DMS153 (cell line): ENCODE data around the gene LEF1.

Experiments
- DNase-seq: peaks from one replicate; lab custom pipeline; 2025; lab: John Stamatoyannopoulos, UW

The LEF1 gene

DNA sequence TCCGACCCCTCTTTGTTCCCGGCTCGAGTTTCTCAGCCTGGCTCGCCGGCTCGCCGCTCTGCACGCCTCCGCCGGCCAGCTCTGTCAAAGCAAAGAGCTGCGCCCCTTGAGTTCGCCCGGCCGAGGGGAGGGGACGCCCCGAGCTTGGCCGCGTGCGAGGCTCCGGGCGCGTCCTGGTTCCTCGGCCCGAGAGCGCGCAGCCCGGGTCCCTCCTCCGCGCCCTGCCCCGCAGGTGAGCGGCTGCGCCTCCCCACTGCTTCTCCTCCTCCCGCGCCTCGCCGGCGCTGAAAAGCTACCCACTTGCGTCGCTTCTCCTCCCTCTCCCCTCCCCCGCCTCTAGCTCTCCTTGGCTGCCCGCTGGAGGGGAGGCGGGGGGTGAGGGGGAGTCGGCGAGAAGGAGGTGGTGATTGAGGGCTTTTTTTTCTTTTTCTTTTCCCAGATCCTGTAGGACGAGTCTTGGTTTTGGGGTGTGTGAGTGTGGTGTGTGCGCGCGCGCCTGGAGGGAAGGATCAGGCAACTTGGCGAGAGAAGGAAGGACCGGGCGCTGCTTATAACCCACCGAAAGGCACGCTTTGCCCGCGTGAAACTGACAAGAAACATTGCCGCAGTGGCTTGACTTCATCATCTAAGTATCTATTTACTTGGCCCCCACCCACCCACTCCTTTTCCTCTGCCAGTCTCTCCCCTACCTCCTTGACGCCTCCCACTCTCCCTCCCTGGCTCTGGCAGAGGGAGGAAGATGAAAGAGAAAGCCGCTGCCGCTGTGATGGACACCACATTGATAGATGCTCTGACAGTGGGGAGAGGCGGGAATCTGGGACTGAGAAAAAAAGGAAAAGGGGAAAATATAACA is at the start of gene LEF1:
TSS of gene LEF1 (minus strand) at position 262 of the 853 bp plus-strand sequence. CDS start 1,165 bp downstream, outside the sequence.
- DNase-seq = peak; percentile 52

GRCh38 chr4:108216510-108216909 is 47.8 kb upstream of the LEF1 start:
- no peak for DNase-seq

GRCh38 chr4:108215055-108215454 is 46.3 kb upstream of the LEF1 start:
- DNase-seq = no peak

GRCh38 chr4:108213723-108214122 is 45.0 kb upstream of the LEF1 start:
- no peak for DNase-seq

DNA sequence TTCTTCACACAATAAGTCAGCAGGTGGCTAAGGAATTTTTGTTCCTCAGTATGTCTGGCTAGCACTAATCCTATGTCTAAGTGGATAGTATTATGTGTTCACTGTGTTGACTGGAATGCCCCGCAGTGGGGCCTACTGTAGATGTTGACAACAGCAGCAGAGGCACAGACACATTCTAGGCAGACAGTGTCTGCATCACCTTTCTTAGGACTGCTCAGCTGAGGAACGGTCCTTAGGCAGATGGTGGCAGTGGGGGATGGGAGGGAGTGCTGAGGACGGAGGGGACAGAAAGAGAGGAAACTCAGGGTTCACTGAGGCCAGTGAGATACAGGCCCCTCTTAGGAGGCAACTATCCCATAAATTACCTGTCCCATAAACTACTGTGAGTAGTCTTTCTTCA is 44.6 kb upstream of the LEF1 start:
- no peak for DNase-seq

DNA sequence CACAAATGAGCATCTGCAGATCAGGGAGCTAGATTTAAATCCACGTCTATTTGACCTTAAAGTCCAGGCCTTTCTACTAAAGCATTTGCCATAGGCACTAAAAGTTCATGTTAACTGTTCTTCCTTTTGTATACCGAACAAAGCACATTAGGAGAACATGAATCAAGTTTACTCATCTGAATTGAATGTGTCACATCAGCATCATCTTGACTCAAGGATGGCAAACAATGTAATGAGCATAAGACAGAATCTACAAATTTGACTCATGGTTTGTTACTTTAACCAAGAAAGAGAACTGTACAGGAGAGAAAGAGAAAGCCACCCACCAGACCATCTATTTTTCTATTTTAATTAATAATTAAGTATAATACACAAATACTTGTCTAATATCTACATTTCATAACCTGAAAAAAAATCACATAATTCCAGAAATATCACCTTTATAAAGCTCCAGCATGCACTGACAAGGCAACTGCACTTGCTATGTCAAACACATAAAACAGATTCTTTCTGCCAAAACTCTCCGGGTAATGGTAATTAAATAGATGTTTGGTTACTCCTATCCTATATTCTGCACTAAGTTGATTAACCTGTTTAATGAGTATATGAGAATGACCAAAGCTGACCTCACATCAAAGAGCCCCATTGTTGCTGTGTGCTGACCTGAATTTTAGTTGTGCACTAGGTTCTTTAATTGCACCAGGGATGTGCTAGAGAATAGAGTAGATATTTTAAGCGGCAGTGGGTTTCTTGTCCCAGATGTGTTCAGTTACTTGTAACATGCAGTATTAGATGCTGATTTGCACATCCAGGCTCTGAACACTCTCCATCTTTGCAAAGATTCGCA is 42.5 kb upstream of the LEF1 start:
- DNase-seq = no peak

DNA sequence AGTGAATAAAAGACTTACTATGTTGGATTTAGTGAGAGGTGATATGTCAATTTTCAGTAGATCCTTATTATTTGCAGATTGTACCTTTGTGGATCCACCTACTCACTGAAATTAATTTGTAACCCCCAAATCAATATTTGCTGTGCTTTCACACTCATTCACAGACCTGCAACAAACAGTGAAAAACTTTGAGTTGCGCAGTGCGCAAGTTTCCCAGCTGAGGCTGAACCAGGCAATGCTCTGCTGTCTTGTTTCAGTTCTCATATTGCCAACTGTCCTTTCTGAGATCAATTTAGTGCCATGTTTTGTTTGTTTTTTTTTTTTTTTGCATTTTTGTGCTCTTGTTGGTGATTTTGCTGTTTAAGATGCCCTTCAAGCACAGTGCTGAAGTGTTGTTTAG is 40.8 kb upstream of the LEF1 start:
- DNase-seq = no peak

GRCh38 chr4:108205859-108206258 is 37.1 kb upstream of the LEF1 start:
- no peak for DNase-seq

GRCh38 chr4:108204518-108204917 is 35.8 kb upstream of the LEF1 start:
- no peak for DNase-seq

GRCh38 chr4:108203377-108203776 is 34.6 kb upstream of the LEF1 start:
- DNase-seq = no peak

DNA sequence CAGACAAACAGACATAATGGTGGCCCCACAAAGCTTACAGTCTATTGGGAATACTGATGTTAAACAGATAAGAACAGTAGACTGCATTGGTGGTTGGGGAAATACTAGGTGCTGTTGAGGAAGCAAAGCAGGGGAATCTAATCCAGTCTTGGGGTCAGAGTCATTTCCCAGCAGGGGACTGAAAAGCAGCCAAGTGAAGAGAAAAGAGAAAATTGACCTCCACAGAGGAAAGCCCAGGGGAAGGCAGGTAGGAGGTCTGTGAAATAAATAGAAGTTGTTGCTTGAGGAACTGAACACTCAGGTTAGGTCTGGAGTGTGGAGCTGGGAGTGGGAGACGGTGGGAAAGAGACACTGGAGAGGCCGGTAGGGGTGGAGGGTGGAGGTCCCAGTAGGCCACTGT is 33.0 kb upstream of the LEF1 start:
- DNase-seq = no peak

DNA sequence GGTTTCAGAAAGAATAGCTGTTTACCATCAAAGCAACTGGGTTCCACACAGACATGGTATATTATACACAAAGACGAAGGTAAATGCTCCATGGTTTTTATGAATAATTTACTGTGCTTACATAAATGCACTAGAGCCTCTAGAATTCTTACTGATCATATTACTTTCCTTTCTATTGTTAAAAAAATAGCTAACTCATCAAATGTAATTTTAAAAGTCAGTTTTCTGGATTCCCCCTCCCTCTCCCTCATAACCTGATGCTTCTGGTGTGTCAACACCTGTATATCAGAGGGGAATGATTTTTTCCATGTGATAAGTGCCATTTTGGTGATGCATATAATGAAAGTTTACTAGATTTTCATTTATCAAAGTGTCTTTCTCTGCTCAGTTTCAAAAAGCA is 31.1 kb upstream of the LEF1 start:
- DNase-seq = no peak

DNA sequence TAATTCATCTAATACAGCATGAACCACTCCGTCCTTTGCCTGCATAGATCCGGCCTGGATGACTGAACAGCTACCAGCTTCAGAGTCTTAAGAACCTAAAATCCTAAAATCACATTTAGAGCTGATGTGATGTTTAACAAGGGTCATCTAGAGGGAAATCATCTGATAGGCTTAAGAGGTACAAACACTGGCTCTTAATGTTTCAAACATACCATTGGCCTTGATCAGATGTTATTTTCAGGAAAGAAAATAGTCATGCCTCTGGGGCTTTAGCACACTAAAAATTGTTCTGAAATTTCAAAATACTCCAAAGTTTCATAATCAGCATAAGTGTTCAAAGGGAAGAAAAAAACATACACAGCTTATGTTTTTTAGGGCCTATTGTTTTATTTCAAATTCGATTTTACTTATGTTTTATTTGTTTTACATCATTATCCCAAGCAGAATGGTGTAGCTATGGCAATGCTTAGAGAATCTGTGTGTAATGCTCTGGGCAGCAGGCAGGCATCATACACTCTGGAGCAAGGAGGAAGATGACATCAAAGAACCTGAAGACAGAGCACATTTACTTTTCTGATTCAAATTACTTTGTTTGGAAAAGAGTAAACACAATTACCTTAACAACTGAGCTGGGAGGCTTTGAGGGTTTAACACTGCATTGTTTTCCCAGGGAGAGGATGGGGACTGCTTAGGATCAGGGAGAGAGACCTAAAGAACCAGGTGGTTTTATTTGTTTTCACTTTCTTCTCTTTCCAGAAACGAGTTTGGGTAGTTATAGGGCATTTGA is 25.3 kb upstream of the LEF1 start:
- no peak for DNase-seq

- no peak for DNase-seq
These were observed 24.2 kb upstream of the LEF1 start for GRCh38 chr4:108192935-108193334.

- peak; percentile 90 for DNase-seq
These were observed 23.3 kb upstream of the LEF1 start for GRCh38 chr4:108192056-108192455.

DNA sequence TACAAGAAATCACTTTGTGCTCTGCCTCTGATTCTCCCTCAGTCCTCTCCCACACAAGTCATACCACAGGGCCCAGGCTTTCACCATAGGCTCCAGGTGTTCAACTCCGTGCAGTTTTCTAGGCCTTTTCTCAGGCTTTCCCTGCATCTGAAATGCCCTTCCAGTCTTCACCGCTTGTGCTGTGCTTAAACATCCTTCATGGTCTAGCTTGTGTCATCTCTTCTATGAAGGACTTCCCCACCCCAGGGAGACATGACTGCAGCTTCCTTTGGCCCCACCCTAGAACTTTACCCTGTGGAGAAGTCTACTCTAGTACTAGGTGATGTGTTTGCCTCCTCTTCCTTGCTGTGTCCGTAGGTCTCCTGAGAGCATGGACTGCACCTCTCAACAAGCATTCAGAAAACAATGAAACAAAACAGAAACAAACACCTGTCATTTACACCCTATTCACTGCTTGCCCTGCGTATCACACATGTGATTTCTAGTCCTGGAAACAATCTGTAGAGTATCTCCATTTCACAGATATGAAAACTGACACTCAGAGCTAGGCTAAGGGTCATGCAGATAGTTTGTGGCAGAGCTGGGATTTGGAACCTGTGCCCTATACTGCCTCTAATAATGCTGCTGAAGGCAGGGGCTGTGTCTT is 22.7 kb upstream of the LEF1 start:
- DNase-seq = no peak

DNA sequence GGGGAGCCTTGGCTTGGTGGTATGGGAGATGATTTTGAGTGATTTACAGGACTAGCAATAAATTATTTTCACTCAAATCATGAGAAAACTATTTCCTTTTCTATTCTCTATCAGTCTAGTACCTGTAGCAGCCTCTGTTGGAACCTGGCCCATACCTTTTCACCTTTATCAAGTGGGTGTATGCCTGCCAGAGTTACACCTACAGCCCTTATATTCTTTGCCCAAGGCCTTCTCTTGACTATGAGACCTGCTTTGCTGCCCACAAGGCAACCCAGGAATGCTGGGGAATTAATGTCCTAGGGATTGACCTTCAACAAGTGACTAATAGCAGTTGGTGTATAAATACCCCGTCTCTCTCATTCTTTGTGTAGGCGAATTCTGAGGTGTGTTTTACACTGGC is 20.0 kb upstream of the LEF1 start:
- no peak for DNase-seq

DNA sequence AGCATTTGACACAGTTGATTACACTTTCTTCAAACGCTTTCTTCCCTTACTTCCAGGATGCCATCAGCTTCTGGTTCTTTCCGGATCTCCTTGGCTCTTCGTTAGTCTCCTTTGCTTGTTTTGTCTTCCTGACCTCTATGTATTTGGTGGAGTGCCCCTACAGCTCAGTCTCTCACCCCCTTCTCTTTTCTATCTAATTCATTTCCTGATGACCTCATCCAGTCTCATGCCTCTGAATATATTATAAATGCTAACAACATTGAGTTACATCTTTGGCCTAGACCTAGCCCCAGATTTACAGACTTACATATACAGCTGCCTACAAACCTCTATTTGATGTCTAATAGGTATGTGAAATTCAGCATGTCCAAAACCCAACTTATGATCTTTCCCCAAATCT is 16.5 kb upstream of the LEF1 start:
- no peak for DNase-seq

- DNase-seq = no peak
These were observed 15.8 kb upstream of the LEF1 start for GRCh38 chr4:108184453-108185049.

- DNase-seq = no peak
These were observed 13.0 kb upstream of the LEF1 start for GRCh38 chr4:108181704-108182103.

GRCh38 chr4:108180513-108180912 is 11.8 kb upstream of the LEF1 start:
- DNase-seq = no peak
